ENCODE measurements around the gene DNM3. TPM values are rescaled to one million over a fixed set of nuclear protein-coding genes. Genes with fewer than 3 reads are reported as not detected.

The DNM3 gene
- total RNA-seq, 1 donor from 2014 or later, result 3.4 TPM

DNA sequence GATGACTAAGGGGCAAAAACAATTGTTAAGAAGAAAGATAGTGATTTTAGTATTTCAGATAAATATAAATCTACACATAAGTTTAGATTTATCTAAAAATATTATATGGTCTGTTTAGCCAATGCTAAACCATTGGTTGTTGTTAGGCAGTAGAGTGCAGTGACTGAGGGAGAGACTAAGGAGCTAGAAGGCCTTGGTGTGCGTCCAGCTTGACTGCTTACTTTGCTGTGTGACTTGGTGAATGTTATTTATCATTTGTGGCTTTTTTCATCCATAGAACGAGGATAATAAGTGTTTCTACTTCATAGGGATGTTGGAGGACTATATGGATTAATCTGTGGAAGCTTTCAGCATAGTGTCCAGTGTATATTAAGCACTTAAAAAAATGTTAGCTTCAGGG, 314.5 kb downstream of the DNM3 start:
- DNase-seq (ENCODE audit: extremely low read depth, low read depth, low spot score), result no peak

DNA sequence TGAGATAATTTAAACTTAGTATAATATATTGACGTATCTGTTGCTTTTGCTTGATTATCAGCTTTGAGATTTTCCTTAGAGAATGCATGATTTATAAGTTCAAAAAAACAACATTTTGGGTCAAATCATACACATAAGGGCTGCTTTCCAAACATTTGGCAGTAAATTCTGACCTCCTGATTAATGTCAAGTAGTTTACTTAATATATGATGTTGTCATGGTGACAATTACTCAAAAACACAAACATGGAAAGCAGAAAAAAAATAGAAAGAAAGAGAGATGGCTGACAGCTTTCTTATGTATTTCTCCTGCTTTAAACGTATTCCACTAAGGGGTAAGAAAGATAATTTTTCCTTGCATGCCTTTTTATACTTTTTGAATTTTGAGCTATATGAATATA, 320.9 kb downstream of the DNM3 start:
- DNase-seq (ENCODE audit: extremely low read depth, low read depth, low spot score), result no peak

DNA sequence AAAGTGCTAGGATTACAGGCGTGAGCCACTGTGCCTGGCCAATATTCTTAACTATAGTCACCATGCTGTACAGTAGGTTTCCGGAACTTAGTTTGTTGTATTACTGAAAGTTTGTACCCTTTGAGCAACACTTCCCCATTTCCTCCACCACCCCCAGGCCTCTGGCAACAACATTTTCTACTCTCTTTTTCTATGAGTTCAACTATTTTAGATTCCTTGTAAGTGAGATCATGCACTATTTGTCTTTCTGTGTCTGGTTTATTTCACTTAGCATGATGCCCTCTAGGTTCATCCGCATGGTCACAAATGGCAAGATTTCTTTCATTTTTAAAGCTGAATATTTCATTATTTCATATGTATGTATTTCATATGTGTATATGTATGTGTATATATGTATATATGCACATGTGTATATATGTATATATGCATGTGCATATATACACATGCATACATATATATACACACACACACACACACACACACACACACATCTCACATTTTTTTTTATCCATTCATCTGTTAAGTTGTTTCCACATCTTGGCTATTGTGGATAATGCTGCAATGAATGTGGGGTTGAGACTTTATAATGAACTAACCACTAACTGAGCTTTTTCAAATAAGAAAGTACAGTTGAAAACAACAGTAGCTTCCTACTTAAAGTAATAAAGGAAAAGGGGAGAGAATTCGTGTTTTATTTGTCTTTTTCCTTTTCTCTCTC, 322.4 kb downstream of the DNM3 start:
- DNase-seq (ENCODE audit: extremely low read depth, low read depth, low spot score), result no peak

DNA sequence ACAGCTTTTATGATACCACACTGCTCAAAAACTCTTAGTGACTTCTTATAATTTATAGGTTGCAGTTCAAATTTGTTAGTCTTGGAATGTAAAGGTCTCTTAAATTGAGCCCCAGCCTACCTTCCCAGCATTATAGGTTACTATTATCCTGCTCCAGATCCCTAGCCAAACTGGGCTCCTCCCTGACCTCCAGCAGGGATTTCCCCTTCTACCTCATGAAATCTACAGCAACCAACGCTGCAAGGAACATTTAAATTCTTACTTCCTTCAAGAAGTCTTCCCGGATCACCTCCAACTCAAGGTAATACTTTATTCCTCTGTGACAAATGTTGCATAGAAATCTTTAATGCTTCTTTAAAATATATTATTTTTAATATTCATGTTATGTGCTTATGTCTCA, 324.1 kb downstream of the DNM3 start:
- no peak for DNase-seq (ENCODE audit: extremely low read depth, low read depth, low spot score)

DNA sequence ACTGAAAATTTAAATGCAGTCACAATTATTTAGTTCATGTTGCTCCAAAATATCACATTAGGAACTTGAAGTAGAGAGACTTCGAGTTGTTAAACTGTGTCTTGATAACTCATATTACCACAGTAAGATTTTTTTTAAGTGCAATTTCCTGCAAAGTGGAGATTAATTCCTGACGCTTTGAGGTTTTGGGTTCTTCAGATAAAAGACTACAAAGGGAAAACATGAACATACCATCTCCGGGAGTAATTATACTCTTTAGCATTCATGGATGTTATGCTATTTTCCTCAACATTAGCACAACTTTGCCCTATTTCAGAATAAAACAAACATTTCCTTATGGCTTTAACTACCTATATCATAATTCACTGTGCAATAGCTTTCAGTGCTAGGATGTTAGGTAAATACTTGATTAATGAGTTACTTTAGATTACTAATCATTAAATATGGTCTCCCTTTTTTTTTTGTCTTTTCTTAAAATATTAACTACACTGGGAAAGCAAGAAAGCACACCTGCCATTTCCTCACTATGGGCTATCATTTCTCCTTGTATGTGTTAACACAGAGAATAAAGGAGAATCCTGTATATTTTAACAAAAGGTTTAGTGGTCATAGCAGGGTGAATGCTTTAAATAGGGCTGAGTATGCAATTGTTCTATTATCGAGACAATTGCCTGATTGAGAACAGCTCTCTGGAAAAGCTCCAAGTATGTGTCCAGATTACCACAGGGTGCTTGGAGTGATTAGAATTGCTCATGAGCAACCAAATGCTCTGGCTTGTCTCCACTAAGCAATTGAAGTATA, 326.7 kb downstream of the DNM3 start:
- no peak for DNase-seq (ENCODE audit: extremely low read depth, low read depth, low spot score)

DNA sequence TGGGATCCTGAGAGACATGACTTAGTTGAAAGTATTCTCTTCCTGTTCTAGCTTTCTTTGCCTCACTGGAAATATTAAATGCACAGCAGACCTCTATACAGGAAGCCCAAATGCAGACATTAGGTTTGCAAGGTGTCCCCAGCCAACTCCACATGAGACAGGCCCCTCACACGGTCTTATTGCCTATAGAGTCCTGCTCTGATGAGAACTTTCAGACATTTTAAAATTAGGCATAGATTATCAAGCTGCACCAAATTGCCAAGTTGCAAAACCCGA, 327.2 kb downstream of the DNM3 start:
- no peak for DNase-seq (ENCODE audit: extremely low read depth, low read depth, low spot score)

DNA sequence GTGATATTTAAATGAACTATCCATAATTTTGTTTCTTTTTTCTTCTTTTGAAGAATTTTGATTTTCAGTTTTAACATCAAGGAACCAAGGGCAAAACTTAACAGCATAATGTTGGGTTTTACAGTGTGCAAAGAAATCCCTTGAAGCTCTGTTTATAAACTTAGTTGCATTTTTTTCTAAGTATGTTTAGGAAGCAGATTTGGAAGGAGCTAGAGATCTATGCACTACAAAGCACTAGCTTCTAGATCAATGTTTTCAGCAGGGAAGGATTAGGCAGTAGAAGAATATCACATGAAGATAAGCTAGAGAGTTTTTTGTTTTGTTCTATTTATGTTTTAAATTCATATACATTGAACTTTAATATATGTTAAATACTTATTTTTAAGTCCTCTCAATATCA, 328.5 kb downstream of the DNM3 start:
- no peak for DNase-seq (ENCODE audit: extremely low read depth, low read depth, low spot score)

DNA sequence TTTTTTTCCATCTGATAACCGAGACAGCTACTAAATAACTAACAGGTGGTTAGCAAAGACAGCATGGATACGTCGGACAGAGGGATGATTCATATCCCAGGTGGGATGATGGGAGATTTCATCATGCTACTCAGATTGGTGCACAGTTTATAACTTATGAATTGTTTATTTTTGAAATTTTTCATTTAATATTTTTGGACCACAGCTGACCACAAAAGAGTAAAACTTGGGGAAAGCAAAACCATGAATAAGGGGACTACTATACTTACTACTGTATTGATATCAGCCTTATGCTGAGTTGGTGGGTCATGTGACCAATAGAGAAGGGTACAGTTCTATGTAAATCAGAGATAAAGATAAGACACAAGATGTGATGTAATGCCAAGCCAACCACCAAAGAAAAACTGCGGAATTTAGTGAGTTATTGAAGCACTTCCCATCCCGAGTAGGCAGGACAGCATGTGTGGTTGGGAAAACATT, 331.1 kb downstream of the DNM3 start:
- DNase-seq (ENCODE audit: extremely low read depth, low read depth, low spot score), result no peak

DNA sequence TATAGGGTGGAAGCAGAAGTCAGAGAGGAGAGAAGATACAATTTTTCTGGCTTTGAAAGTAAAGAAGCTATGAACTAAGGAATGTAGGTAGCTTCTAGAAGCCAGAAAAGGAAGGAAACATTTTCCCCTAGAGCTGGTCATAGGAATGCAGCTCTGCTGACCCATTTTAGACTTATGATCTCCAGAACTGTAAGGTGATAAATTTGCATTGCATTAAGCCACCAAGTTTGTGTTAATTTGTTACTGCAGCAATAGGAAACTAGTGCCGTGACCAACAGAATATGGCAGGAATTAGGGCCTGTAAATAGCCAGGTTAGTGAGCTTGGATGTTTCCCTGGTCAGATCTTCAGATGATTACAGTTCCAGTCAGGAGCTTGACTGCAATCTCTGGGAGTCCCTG, 334.9 kb downstream of the DNM3 start:
- DNase-seq (ENCODE audit: extremely low read depth, low read depth, low spot score), result no peak

DNA sequence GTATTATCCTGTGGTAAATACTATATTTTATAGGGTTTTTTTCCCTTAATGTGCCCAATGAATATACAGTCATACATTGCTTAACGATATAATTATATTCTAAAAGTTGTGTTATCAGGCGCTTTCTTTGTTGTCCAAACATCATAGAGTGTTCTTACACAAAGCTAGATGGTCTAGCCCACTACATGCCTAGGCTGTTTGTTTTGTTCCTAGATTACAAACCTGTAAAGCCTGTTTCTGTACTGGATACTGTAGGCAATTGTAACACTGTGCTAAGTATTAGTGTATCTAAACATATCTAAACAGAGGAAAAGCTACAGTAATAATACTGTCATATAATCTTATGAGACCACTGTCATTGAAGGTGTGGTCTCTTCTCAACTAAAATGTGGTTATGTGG, 336.6 kb downstream of the DNM3 start:
- no peak for DNase-seq (ENCODE audit: extremely low read depth, low read depth, low spot score)

DNA sequence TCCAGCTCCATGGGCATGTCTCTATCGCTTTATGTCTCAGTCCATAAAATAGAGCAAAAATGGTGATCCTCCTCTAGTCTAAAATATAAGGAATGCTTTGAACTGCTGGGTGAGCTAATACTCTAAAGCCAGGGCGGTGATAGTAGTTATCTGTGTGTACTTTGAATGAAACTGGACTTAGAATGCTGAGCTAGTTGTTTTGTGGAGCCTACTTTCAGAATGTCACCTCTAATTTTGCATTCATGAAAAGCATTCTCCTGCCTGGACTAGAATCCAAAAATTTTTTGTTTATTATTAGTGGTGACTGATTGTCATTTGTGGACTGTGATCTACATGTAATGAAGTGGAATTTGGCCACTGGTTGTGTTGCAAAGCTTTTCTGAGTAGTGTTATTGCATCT, 337.6 kb downstream of the DNM3 start:
- no peak for DNase-seq (ENCODE audit: extremely low read depth, low read depth, low spot score)

DNA sequence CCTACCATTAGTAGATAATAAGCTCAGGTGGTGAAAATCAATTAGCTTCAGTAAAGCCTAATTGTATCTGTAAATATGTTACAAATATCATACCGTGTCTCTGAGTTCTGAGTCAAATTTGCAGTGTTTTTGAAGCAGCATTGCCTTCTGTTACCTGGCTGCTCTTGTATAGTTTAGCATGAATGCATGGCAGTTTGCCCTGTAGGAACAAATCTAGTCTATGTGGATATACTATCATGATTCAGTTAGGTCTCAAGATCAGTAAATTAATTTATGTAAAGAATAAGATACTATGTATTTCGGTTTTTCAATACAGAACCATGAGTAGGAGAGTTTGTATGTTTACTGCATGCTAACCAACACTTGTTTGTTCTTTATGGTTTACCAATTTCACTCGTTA, 338.6 kb downstream of the DNM3 start:
- DNase-seq (ENCODE audit: extremely low read depth, low read depth, low spot score), result no peak

DNA sequence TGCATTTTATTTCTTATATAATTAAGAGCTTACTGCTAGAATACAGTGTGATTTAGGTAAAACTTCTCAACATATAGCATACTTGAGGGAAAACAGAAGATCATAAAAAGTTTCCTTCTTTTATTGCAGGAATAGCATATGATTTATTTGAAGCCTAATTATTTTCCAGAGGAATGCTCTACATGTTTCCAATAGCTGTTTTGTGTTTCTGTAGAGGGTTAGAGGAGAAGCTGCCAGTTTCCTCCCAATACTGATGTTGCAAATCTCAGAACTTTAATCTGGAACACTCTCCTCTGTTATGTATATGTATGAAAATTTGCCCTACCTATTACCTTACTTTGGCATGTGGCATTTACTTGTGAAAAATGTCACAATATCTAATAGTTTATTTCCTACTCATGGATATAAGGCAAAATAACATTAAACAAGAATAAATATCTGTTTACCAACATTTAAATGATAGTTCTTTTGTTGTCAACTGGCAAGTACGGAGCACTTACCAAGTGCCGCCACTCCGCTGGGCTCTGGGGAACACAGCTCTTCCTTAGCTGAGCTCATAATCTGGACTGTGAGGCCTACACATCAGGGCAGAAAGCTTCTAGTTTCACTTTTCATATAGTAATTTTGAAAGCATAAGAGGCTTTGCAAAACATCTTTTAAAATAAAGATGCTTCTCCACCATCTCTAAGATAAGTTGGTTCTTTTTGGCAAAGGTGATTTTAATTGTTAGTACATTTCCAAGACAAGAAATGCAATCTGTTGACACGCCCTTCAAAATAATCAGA, 339.4 kb downstream of the DNM3 start:
- no peak for DNase-seq (ENCODE audit: extremely low read depth, low read depth, low spot score)

DNA sequence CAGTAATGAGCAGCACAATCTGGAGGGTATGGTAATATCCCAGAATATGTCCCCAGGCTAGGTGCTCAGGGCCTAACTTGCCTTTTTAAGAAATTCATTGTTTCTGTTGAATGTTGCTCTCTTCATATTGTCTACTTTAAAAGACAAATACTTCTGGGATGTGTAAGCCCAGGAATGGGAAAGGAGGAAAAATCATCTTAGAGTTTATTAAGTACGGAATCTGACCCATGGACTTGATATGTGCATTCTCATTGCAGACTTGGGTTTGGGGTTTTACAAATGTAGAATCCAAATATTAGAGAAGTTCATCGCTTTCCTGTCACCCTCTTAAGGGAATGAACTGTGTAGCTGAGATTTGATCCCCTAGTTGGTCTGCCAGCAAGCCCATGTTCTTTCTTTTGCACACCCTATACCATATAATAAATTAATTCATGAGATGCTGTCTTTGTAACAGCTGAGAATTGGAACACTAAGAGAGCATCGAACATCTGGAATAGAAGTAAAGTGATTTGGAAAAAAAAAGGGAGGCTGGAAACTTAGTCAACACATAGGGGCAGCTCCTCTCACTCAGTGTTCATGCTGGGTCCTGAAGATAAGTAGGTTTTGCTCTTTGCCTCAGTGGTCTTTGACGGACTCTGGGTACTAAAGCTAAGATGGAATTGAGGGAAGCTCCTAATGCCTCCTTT, 343.4 kb downstream of the DNM3 start:
- no peak for DNase-seq (ENCODE audit: extremely low read depth, low read depth, low spot score)

DNA sequence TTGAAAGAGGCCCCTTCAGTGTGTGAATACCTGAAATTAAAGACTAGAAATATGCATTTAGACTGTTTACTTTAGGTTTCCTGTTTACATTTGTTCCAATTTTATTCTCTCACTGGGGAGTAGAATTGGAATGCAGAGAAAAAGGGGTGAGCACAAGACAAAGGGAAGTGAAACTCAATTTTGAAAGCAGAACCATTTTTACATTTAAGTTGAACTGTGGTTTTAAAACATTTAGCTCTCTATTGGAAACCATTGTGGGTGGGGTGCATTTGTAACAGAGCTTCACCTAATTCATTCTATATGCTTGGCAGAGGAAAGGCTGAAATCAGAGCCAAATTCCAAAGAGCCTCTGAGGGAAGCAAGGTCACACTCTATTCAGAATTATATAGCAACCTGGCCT, 343.9 kb downstream of the DNM3 start:
- DNase-seq (ENCODE audit: extremely low read depth, low read depth, low spot score), result no peak

DNA sequence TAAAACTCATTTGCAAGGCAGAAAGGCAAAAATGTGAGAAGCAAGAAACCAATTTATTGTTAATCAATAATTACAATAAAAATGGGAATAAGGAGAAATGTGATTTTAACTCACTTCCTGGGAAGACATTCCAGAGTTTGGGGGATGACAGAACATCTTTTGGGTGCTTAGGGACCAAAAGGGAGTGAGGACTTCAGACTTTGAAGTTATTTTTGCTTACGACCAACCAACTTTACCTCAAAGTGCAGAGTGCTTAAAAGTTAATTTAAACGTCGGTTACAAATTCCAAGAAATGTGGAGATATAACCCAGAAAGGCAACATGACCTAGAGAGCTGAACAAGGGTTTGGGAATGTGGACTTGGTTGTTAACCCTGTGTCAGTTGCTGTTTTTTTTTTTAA, 344.7 kb downstream of the DNM3 start:
- DNase-seq (ENCODE audit: extremely low read depth, low read depth, low spot score), result no peak

DNA sequence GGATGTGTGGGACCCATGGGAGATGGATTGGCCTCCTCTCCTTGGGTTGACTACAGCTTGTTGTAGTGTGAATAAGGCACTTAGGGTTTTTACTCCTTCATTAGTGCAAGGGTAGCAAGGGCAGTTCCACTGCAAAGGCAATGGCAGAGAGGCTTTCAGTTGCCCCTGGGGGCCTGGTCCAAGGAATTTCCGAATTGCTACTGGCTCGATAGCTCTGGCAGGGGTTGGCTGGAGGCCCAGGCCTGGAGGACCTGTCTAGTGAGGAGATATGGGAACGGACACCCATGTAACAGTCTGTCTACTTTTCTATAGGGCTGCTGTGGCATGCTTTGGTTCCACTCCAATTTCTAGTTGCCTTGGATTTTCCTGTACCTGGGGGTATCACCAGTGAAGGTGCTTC, 360.3 kb downstream of the DNM3 start:
- no peak for DNase-seq (ENCODE audit: extremely low read depth, low read depth, low spot score)

DNA sequence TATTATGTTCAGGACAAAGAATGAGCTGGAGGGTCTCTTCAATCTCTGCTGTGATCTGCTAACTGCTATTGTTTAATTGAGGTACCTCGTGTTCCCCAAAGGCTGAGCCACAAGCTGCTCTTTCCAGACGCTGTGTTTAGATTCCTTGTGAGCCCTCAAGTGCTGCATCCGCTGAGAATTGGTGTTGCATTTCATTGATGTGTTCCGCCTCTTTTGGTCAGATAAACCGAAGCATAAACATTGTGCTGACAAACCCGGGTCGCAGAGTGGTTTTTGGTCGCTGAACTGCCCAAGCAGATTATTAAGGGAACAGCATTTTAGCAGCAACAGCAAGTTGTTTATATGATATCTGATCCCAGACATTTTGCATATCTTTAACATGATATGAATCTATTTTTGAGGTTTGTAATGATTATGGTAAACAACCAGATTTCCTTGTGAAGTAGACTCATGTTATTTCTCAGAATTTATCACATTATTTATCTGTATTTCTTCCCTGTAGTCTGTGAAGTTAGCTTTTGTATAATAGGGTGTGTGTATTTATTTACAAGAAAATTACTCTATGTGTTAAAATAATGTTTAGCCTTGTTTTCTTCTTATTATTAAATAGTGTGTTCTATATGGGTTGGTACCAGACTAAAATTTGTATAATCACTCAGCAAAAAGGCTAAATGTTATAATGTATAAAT, 362.0 kb downstream of the DNM3 start:
- no peak for DNase-seq (ENCODE audit: extremely low read depth, low read depth, low spot score)

DNA sequence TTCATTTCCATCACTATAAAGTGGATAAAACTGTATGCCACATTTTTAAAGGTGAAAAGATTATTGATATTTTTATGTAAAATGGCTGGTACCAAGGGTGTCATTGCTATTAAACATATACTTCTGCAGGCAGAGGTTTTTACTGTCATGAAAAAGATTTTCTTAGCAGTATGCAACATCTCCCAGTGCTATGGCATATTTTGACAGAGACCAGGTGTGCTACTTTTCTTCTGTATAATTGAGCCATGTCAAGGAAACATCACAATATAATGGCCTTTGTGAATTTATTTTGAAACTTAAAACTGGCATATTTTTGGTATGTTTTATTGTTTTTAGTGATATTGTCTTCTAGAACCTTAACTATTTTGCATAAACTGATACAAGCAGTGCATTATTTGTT, 362.6 kb downstream of the DNM3 start:
- DNase-seq (ENCODE audit: extremely low read depth, low read depth, low spot score), result no peak

DNA sequence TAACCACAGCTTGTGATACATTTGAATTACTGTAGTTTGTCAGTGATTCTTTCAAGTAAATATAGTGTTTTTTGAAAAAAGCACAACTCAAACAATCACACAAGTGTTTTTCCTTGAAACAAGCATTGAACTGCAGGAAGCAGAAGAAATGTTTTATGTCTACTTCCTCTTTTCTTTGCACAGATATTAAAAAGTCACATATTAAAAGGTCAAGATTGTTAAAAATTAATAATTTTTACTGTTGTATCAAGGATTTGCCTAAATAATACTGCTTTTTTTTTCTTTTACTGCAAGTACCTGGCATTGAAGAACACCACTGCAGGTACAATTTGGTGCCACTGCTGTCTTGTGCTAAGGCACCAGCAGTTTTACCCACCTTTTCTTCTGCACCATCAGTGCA, 365.0 kb downstream of the DNM3 start:
- no peak for DNase-seq (ENCODE audit: extremely low read depth, low read depth, low spot score)

DNA sequence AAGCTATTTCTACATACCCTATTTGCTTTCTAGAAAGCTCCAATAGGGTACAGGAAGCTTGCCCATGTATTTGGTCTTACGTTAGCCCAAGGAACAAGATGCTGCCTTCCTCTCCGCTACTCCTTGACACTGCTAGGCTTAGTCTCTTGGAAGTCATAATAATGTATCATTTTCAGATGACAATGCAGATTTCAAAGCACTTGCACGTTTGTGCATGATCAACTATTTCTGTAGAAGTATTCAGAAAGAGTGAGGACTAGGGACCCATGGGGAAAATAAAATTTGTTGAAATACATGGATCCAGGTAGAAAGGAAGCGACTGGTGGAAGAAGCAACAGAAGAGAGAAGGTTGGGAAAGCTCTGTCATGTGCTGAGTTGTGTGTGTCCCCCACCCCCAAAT, 367.3 kb downstream of the DNM3 start:
- no peak for DNase-seq (ENCODE audit: extremely low read depth, low read depth, low spot score)

All from glomerular endothelial cell (primary cell).